HG03135 (cell line): Measurements from ENCODE around the gene ZSCAN12.
"Not testable (repeated sequence)": the region's sequence is repeated elsewhere in the genome, so short reads cannot be mapped to it uniquely, and the experiment has no call there.

ENCODE experiments used
- ATAC-seq: cut with Tn5 transposase; IDR thresholded peaks from one replicate; pipeline ENCODE4 v1.9.1; 2021; ENCODE audit warnings: mild to moderate bottlenecking, moderate library complexity; ENCODE audit not compliant: unreplicated experiment

Gene ZSCAN12

DNA sequence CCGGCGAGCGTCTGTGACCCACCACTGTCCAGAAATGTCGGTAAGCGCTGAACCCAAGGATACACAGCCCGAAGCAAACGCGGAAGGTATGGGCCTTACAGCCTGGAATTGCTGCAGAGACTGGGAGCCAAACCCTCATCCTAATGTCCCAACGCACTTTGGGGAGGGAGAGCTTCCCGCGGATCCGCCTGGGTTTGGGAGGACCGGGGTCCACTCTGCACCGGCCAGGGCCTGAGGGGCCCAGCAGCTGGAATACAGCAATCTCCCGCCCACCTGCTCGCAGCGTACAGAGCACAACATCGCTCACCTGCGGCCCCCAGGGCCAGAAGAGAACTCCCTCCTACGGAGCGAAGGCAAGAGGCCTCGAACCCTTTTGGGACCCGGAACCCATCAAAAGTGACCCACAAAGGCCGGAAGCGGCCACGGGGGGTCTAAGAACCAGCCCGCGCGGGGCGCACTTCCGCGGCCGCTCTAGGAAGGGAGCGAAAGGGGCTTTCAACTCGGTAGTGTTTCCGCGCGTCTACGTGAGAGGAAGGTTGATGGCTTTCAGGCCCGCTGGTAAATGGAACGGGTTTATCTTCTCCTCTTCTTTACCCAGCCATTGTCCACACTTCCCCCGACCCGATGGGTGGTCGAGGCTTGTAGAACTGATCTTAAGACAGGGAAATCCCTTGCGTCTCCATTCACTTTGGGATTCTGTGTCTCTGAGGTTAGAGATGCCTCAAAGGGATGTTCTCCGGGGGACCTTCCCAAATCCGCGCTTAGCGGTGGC lies at the start of gene ZSCAN12:
Gene ZSCAN12 (minus strand): TSS at position 398 of the 772 bp plus-strand sequence. CDS start 1,342 bp downstream, outside the sequence.
- peak; percentile 76 for ATAC-seq

DNA sequence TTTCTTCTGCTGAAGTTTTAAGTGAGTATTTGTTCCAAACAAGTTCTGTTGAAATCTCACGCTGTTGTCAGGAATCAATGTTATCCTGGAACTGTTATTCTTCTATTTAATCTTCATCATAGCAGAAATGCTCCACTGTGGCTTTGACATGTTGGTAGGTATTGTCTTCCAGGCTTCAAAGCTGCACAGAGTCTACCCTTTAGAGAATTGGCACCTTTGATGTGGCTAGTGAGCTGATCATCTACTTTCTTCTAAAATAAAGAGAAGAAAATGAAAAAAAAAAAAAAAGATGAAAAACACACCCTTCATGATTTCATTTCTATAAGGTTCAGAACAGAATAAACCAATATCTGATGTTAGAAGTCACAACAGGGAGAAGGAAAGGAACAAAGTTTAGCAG lies 49.5 kb upstream of the ZSCAN12 start:
- no peak for ATAC-seq

DNA sequence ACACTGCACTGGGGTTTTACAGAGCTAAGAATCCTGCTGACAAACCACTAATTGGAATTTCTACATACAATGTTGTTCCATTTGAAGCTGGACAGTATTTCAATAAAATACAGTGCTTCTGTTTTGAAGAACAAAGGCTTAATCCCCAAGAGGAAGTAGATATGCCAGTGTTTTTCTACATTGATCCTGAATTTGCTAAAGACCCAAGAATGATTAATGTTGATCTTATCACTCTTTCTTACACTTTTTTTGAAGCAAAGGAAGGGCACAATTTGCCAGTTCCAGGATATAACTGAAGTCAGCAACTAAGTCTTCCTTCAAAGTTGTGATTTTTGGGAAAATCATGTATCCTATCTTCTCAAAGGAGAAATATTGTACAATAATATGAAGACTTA lies 48.0 kb upstream of the ZSCAN12 start:
- ATAC-seq = not testable (repeated sequence)

DNA sequence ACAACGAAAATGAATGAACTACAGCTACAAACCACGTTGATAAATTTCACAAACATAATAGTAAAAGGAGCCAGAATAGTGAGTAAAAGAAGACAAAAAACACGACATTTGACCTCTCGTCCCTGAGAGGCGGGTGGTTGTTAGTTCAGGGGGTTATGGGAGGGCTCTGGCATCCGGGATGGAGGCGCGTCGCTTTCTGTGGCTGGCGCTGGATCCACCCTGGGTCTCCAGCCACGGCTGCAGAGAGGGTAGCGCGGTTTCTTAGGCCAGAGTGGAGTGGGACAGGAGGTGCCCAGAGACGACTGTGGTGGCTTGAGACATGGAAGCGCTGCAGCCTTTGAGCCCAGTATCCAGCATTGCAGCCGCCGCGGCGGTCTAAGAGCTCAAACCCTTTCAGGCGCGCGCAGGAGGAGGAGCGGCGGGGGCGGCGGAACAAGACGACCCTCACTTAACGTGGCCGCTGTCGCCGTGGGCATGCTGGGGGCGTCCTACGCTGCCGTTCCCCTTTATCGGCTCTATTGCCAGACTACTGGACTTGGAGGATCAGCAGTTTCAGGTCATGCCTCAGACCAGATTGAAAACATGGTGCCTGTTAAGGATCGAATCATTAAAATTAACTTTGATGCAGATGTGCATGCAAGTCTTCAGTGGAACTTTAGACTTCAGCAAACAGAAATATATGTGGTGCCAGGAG lies 47.4 kb upstream of the ZSCAN12 start:
- ATAC-seq = no peak

DNA sequence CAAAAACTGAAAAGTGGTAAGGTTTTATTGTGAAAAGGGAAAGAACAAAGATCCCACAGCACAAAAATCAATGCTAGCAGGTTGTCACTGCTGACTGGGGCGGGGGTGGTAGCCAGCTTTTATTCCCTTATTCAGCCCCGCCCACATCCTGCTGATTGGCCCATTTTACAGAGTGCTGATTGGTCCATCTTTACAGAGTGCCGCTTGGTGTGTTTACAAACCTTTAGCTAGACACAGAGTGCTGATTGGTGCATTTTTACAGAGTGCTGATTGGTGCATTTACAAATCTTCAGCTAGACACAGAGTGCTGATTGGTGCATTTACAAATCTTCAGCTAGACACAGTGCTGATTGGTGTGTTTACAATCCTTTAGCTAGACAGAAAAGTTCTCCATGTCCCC lies 45.2 kb upstream of the ZSCAN12 start:
- not testable (repeated sequence) for ATAC-seq

DNA sequence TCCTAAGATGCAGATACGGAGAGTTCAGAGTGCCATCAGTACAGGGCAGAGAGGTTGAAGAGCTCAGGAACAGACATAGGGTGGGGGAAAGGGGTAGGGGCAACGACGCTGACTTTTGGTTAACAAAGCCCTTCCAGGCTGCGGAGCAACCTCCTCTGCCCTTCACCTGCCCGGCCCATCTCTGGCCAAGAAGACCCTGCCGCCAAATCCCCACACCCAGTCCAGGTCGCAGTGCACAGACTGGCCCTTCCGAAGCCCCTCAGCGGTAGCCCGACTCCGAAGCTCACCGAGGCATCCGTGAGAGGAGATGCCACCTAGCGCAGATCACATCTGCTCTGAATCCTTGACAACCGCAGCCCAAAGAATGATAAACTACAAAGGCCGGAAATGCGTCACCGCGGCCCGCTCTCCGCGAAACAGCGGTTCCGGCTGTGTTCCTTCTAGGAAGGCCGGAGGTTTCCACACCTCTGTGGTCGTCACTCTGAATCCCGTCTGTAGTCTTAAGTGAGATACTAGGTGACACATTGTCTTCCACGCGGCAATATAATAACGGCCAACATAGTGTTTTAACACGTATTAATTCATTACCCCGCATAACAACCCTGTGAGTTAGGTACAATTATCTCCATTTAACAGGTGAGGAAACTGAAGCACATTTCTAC lies 43.7 kb upstream of the ZSCAN12 start, which contains the start of gene ZSCAN23:
Gene ZSCAN23 (minus strand): TSS at position 380 of the 662 bp plus-strand sequence. CDS start 7,225 bp downstream, outside the sequence.
- peak; percentile 86 for ATAC-seq

DNA sequence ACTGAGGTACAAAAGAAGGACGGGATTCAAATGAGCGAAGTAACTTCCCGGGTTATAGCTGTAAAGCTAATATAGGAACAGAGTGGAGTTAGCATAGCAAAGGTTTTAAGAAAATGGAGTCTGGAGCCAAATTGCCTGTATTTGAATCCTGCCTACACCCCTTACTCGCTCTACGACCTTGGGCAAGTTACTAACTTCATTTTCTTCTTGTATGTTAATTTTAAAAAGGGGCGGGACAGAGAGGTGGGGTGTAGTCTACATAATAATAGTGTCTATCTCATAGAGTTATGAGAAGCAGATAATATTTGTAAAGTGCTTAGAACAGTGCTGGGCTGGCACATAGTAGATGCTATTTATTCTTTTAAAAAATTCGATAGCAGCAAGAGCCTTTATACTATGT lies 43.0 kb upstream of the ZSCAN12 start:
- ATAC-seq = no peak

DNA sequence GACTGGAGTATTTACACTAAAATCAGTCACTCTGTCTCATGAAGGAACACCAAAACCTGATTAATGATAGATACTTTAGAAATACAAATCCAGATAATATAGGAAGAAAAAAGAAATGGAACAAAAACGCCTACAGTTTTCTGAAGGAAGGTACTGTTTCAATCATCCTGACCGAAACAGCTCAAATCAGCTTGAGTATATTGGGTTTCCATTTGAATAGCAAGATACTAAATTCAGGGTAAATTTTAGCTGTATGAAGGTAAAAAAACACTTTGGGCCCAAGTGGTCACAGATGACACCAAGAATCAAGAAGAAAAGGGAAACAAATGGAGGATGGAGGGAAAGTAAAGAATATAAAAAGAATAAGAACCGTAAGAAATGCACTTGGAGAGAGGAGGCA lies 36.9 kb upstream of the ZSCAN12 start:
- ATAC-seq = no peak

DNA sequence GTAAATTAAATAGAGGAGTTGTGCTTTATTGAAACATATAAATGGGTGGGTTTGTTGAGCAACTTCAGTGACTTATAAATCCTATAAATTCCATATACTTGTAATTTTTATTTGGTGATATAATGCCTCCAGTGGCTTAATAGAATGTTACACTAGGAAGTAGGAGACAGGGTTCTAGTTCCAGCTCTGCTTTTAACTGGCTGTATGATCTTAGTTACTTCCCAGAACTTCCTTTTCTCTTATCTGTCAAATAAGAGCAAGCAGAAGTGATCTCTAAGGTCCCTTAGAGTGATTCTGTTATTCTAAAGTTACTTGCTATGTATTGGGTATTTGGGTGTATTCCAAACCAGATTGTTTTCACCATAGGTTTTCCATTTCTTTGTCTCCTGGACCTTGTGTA lies 33.6 kb upstream of the ZSCAN12 start:
- ATAC-seq = no peak

DNA sequence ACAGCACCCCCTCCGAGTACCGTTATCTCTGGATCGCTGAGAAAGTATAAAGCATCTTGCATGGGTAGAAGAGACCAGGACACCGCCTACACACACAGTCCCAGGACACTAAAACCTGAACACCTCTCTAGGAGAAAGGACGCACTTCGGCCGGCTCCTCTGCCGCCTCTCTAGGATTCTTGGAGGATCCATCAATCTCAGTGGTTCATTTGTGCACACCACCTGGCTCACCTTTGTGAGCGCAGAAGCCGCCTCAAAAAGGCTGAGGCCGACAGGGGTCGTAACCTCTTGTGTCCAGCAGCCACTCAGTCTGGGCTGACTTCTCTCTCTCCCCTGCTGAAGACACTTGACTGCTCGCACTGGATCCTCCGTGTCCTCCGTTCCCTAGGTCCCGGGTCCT lies 30.2 kb upstream of the ZSCAN12 start:
- ATAC-seq = no peak

DNA sequence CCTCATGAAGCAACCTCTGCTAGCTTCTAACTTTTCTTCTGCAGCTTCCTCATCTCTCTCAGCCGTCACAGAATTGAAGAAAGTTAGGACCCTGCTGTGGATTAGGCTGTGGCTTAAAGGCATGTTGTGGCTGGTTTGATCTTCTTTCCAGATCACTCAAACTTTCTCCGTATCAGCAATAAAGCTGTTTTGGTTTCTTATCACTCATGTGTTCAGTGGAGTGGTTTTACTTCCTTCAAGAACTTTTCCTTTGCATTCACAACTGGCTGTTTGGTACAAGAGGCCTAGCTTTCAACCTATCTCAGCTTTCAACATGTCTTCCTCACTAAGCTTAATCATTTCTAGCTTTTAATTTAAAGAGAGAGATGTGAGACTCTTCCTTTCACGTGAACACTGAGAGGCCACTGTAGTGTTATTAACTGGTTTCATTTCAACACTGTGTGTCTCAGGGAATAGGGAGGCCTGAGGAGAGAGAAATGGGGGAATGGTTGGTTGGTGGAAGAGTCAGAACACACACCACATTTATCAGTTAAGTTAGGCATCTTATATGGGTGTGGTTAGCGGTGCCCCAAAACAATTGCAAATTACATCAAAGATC lies 26.5 kb upstream of the ZSCAN12 start:
- no peak for ATAC-seq

DNA sequence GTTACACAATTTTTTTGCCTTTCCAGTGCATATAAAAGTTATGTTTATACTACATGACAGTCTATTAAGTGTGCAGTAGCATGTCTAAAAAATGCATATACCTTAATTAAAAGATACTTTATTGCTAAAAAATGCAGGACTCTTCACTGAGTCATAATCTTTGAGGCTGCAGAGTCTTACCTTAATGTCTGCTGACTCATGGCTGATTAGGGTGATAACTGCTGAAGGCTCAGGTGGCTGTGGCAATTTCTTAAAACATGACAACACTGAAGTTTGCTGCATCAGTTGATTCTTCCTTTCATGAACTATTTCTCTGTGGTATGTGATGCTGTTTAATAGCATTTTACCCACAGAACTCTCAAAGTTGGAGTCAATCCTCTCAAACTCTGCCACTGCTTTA lies 24.6 kb upstream of the ZSCAN12 start:
- no peak for ATAC-seq

DNA sequence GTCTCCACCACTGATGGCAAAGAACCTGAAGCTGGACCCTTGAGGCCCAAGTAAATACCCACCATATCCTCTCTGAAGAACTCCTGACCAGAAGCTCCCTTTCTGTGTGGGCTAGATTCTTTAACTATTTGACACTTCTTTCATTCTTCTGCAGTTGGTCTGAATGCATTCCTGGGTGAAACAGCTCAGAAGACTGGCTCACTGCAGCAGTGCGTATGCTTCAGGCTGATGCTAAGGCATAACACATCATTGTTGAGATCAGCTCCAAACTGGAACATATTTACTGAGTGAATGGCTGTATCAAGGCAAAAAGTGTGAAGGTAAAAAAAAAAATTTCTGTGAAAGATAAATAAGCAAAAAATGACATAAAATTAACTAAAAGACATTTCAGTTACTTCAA lies 24.0 kb upstream of the ZSCAN12 start:
- no peak for ATAC-seq

DNA sequence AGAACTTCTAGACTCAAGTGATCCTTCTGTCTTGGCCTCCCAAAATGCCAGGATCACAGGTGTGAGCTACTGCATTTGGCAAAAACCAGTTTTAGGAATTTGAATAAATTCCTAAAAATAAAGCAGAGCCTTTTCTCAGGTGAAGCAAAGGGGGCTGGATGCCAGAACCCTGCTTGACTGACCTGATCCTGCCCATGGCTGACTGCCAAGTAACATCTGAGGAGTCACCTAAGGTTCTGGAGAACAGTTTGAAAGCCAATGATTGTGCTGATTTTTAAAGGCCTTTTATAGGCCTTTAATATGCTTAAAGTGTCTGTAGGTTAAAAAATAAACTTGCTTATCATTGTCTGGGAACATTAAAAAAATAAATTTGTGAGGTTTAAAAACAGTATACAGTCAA lies 14.1 kb upstream of the ZSCAN12 start:
- ATAC-seq = no peak

DNA sequence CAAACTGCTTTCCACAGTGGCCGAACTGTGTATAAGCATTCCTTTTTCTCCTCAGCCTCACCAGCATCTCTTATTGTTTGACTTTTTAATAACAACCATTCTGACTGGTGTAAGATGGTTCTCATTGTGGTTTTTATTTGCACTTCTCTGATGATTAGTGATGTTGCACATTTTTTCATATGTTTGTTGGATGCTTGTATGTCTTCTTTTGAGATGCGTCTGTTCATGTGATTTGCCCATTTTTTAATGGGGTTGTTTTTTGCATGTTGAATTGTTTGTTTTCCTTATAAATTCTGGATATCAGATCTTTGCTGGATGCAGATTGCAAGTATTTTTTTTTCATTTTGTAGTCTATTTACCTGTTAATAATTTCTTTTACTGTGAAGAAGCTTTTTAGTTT lies 11.2 kb upstream of the ZSCAN12 start:
- ATAC-seq = no peak

DNA sequence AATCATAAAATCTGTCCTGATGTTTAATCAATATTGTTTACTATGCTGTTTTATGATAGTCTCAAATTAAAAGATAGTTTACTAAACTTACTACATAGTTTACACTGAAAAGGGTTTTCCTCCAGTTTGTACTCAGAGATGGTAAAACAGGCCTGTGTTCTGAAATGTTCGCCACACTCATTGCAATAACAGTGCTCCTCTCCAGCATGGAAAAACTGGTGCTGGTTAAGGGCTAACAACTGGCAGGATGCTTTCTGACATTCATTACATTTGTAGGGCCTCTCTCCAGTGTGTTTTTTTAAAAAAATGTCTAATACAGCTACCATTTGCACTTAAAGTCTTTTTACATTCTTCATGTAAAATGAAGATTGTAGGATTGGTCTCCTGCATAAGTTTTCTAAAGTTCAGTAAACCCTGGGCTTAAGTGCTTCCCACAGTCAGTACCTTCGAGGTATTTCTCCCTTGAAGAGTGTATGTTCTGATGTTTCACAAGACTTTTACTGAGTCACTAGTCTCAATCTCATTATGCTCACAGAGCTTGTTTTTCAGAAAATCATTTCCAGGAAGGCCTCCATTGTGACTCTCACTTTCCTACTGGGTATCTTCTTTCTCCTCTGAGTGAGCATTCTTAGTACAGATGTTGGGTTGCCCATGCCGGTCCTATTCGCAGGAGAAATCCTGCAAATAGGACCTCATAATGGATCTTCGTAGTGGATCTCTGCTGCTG lies 8.7 kb upstream of the ZSCAN12 start:
- no peak for ATAC-seq

DNA sequence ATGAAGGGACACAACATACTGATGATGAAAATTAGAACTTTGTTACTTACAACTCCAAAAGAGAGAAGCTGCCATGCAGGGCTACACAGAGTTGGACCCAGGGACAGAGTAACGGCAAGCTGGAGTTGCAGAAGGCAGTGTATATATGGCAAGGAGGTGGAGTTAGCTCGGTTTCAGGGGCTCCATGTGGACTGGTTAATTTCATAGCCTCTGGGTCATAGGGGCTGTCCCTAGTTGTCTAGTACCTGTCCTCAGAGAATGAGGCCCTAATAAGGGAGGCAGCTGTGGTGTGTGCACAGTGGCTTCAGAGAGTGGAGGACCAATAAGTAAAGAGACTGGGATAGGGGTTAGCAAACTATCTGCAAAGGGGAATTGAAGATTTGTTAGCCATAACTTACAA lies 7.9 kb upstream of the ZSCAN12 start:
- no peak for ATAC-seq

DNA sequence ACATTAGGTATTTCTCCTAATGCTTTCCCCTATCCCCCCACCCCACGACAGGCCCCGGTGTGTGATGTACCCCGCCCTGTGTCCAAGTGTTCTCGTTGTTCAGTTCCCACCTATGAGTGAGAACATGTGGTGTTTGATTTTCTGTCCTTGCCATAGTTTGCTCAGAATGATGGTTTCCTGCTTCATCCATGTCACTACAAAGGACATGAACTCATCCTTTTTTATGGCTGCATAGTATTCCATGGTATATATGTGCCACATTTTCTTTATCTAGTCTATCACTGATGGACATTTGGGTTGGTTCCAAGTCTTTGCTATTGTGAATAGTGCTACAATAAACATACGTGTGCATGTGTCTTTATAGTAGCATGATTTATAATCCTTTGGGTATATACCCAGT lies 4.4 kb upstream of the ZSCAN12 start:
- not testable (repeated sequence) for ATAC-seq

DNA sequence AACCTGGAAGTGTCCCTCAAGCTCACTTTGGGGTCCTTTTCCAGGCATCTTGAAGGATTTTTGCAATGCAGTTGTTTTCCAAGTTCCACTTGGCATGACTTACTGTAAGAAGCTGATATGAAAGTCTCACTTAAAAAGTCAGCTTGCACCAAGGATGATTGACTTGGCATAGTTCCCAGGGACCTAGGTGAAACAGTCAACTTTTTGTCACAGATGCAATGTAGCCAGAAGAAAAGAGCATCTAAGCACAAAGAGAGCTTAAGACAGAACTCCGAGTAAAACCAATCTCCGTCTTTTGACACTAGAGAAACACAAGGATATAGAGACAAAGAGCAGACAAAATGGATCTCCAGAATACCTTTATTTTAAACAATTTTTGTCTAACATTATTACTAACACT lies 2.6 kb upstream of the ZSCAN12 start:
- ATAC-seq = no peak

DNA sequence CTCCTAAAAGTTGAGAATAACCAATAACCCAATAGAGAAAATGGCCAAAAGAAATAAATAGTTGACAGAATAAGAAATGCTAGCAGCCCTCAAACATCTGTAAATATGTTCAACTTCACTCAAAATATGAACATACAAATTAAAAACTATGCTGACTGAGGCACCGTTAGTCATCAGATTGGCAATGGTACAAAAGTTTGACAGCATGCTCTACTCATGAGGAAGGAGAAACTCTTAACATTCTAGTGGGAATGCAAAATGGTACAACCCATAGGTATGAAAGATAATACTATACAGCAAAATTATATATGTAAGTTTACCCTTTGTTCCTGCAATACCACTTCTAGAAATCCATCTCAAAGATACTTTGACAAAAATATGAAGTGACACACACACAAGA lies 1.6 kb upstream of the ZSCAN12 start:
- ATAC-seq = no peak

DNA sequence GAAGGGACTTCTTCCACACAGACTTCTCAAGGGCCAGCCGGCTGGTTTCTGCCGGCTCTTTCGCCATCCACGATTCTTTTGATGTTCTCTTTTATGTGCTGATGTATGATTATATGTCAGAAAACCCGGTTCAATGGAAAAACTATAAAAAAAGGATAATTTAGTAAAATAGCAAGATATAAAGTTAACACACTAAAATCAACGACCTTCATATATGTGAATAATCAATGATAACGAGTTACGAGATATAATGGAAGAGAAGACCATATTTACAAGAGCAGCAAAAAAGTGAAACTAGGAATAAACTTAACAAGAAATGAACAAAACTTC lies 540 bp upstream of the ZSCAN12 start:
- ATAC-seq = no peak
